Stomach (tissue), 9 donors: ENCODE measurements around the gene SCG2. TPM values are rescaled to one million over a fixed set of nuclear protein-coding genes. Genes with fewer than 3 reads are reported as not detected.

Source experiments
- DNase-seq, 2 donors: peaks; one replicate each; pipeline versions ENCODE4 v3.0.0 to v3.0.0-alpha.2; 2013 to 2019
- H3K27ac ChIP-seq, 5 donors: fragments of 200-600 bp in 4 of 5; sonication (generic) in 4 of 5; one replicate each; pipeline ENCODE4 v1.5.1; 2013 to 2019; ENCODE audit warnings: mild to moderate bottlenecking in 1 of 5, moderate library complexity in 1 of 5
- H3K27me3 ChIP-seq, 3 donors: fragments of 200-600 bp; sonication (generic); one replicate each; pipeline ENCODE4 v1.5.1; 2017 to 2019; ENCODE audit warnings: mixed run types in 1 of 3
- H3K36me3 ChIP-seq, 4 donors: fragments of 200-600 bp; sonication (generic); 1 replicate in 3 of 4; 2 replicates in 1 of 4; pipeline ENCODE4 v1.5.1; 2016 to 2019
- H3K4me1 ChIP-seq, 4 donors: fragments of 200-600 bp; sonication (generic); one replicate each; pipeline ENCODE4 v1.5.1; 2016 to 2019
- H3K4me3 ChIP-seq, 4 donors: fragments of 200-600 bp; sonication (generic) in 3 of 4; one replicate each; pipeline ENCODE4 v1.5.1; 2016 to 2019; ENCODE audit warnings: mild to moderate bottlenecking in 1 of 4
- H3K9me3 ChIP-seq, 4 donors: fragments of 200-600 bp; sonication (generic); one replicate each; pipeline ENCODE4 v1.5.1; 2016 to 2019
- CTCF ChIP-seq, 7 experiments: fragments of 450-650 bp in 4 of 7; fragments of 200-600 bp in 3 of 7; sonication (generic) in 3 of 7; IDR thresholded peaks; one replicate each; pipeline ENCODE4 v1.5.1; 2016 to 2019; ENCODE audit warnings: antibody characterized with exemption in 7 of 7, control low read depth in 2 of 7, mild to moderate bottlenecking in 1 of 7
- EP300 ChIP-seq: sonication (generic); formaldehyde crosslinking; IDR thresholded peaks from one replicate; pipeline ENCODE4 v1.6.1; 2017; ENCODE audit warnings: antibody characterized with exemption
- POLR2A ChIP-seq, 4 donors: fragments of 450-650 bp; IDR thresholded peaks; one replicate each; pipeline ENCODE4 v1.6.1; 2016; ENCODE audit warnings: antibody characterized with exemption in 4 of 4, control low read depth in 2 of 4, mild to moderate bottlenecking in 1 of 4, moderate library complexity in 1 of 4
- POLR2AphosphoS5 ChIP-seq, 3 donors: sonication (generic); formaldehyde crosslinking; IDR thresholded peaks; one replicate each; pipeline ENCODE4 v1.6.1; 2016; ENCODE audit warnings: antibody characterized with exemption in 3 of 3
- WGBS, 5 donors: extraction: QIAGEN DNeasy Blood & Tissue Kit in 3 of 5; methylation state at CpG; one replicate each; pipeline versions ENCODE4 v1.1.5 to v1.1.7; 2013 to 2018; 5-methylcytosine and 5-hydroxymethylcytosine counted together
- intact Hi-C: fragments of 100-400 bp; cut with DNase I; formaldehyde crosslinking; loops from one replicate; pipeline ENCODE4 v1.15.1; 2023; ENCODE audit warnings: low total_unique reads
- polyA plus RNA-seq, 3 donors: library from polyadenylated mRNA; stranded (reverse); fragments of 200-250 nt; gene quantifications; one replicate each; pipeline ENCODE4 v1.2.3, GENCODE V29; 2013
- total RNA-seq, 5 donors: library from RNA; depleted of rRNA; stranded (reverse); fragments of >200 nt; gene quantifications; one replicate each; pipeline versions ENCODE4 v1.1.0 to v1.2.3, GENCODE V29; 2014 to 2016
- donor health status: healthy with polysubstance abuse.
- donor health status: Bipolar disorder and iron deficiency.
- donor health status: healthy.

SCG2 gene
- total and polyA plus RNA-seq, 8 donors: 0.58 to 11.7 (median 2.7) TPM

GRCh38 chr2:223587301-223587700, 14.9 kb downstream of the SCG2 start:
- H3K9me3 ChIP-seq: no peaks in the 10 kb centered on the region
- DNase-seq: no peak
- no peaks in the 10 kb centered on the region for H3K27me3 ChIP-seq
- TF ChIP-seq EP300 (no peak), CTCF (IDR thresholded peaks at IDR 0.05) (no peak), POLR2AphosphoS5 (IDR thresholded peaks at IDR 0.05) (no peak)
- H3K4me3 ChIP-seq: no peak overlapping the region
- intact Hi-C loops: no loop called here
- peaks cover 0 to 14% (median 5%) of the 10 kb centered on the region in 4 donors for H3K4me1 ChIP-seq
- H3K36me3 ChIP-seq: no peaks in the 10 kb centered on the region
- WGBS, 5 donors: 50 to 71% (median 60%) methylated on average over 3 of the region's 3 CpGs
- no peak overlapping the region for H3K27ac ChIP-seq

- Histone ChIP-seq H3K4me1 (peaks cover 0 to 16% (median 5%) of the 10 kb centered on the region in 4 donors), H3K4me3 (no peak overlapping the region), H3K27me3 (no peaks in the 10 kb centered on the region), H3K9me3 (no peaks in the 10 kb centered on the region), H3K27ac (no peak overlapping the region), H3K36me3 (no peaks in the 10 kb centered on the region)
- no peak for DNase-seq
- WGBS, 5 donors: 10 to 22% (median 15%) methylated on average over 2 of the region's 2 CpGs
- TF ChIP-seq POLR2AphosphoS5 (IDR thresholded peaks at IDR 0.05) (no peak), POLR2A (IDR thresholded peaks at IDR 0.05) (no peak), EP300 (no peak), CTCF (IDR thresholded peaks at IDR 0.05) (no peak)
- intact Hi-C loops: no loop called here
These were observed 15.9 kb downstream of the SCG2 start for GRCh38 chr2:223586261-223586660.

GRCh38 chr2:223585666-223586065, 16.5 kb downstream of the SCG2 start:
- WGBS, 5 donors: 17 to 38% (median 30%) methylated on average over 4 of the region's 4 CpGs
- TF ChIP-seq CTCF (IDR thresholded peaks at IDR 0.05): no peak
- no peak for TF ChIP-seq POLR2A (IDR thresholded peaks at IDR 0.05)
- no peak for TF ChIP-seq POLR2AphosphoS5 (IDR thresholded peaks at IDR 0.05)
- TF ChIP-seq EP300: no peak
- DNase-seq: peak in 1 of 2 donors; percentile 81
- Histone ChIP-seq H3K4me3 (no peak overlapping the region), H3K9me3 (no peaks in the 10 kb centered on the region), H3K36me3 (no peaks in the 10 kb centered on the region), H3K4me1 (peaks cover 0 to 22% (median 5%) of the 10 kb centered on the region in 4 donors), H3K27me3 (no peaks in the 10 kb centered on the region), H3K27ac (no peak overlapping the region)
- intact Hi-C loops: no loop called here

GRCh38 chr2:223582001-223582400, 20.2 kb downstream of the SCG2 start:
- H3K36me3 ChIP-seq: no peaks in the 10 kb centered on the region
- 77 to 98% (median 93%) methylated on average over 5 of the region's 5 CpGs for WGBS, 5 donors
- H3K4me1 ChIP-seq: peaks cover 0 to 23% (median 5%) of the 10 kb centered on the region in 4 donors
- TF ChIP-seq POLR2A (IDR thresholded peaks at IDR 0.05) (no peak), EP300 (no peak), CTCF (IDR thresholded peaks at IDR 0.05) (no peak), POLR2AphosphoS5 (IDR thresholded peaks at IDR 0.05) (no peak)
- no peak overlapping the region for H3K27ac ChIP-seq
- H3K4me3 ChIP-seq: no peak overlapping the region
- intact Hi-C loops: no loop called here
- H3K27me3 ChIP-seq: no peaks in the 10 kb centered on the region
- H3K9me3 ChIP-seq: no peaks in the 10 kb centered on the region
- no peak for DNase-seq
